Esophagus muscularis mucosa (tissue), 4 donors: ENCODE measurements around the gene IRAK1. TPM values are rescaled to one million over a fixed set of nuclear protein-coding genes. Genes with fewer than 3 reads are reported as not detected.

Source experiments
- DNase-seq: peaks from one replicate; pipeline ENCODE4 v3.0.0-alpha.2; 2017; ENCODE audit errors: extremely low spot score
- H3K27ac ChIP-seq, 4 donors: fragments of 200-600 bp; sonication (generic); replicated peaks in 1 of 4; 1 replicate in 3 of 4; 2 replicates in 1 of 4; pipeline ENCODE4 v1.5.1; 2016 to 2019; ENCODE audit warnings: mild to moderate bottlenecking in 1 of 4
- H3K27me3 ChIP-seq, 4 donors: fragments of 200-600 bp; sonication (generic); one replicate each; pipeline versions ENCODE4 v1.5.1 to v1.6.0; 2016 to 2019
- H3K36me3 ChIP-seq, 4 donors: fragments of 200-600 bp; sonication (generic); one replicate each; pipeline ENCODE4 v1.5.1; 2016 to 2019
- H3K4me1 ChIP-seq, 4 donors: fragments of 200-600 bp; sonication (generic); one replicate each; pipeline ENCODE4 v1.5.1; 2016 to 2019
- H3K4me3 ChIP-seq, 4 donors: fragments of 200-600 bp; sonication (generic); 1 replicate in 2 of 4; 2 replicates in 2 of 4; pipeline ENCODE4 v1.5.1; 2016 to 2019; ENCODE audit warnings: mild to moderate bottlenecking in 4 of 4, moderate library complexity in 1 of 4
- H3K9me3 ChIP-seq, 4 donors: fragments of 200-600 bp; sonication (generic); 1 replicate in 3 of 4; 2 replicates in 1 of 4; pipeline ENCODE4 v1.5.1; 2016 to 2019
- EP300 ChIP-seq: sonication (generic); formaldehyde crosslinking; IDR thresholded peaks from one replicate; pipeline ENCODE4 v1.6.1; 2017; ENCODE audit warnings: antibody characterized with exemption
- POLR2A ChIP-seq: fragments of 450-650 bp; IDR thresholded peaks from one replicate; pipeline ENCODE4 v1.6.1; 2017; ENCODE audit warnings: antibody characterized with exemption, moderate library complexity, mild to moderate bottlenecking, low read depth
- POLR2AphosphoS5 ChIP-seq, 2 donors: sonication (generic); formaldehyde crosslinking; IDR thresholded peaks; one replicate each; pipeline ENCODE4 v1.6.1; 2017; ENCODE audit warnings: antibody characterized with exemption in 2 of 2
- WGBS: methylation state at CpG from one replicate; pipeline ENCODE4 v1.1.5; 2018; 5-methylcytosine and 5-hydroxymethylcytosine counted together
- intact Hi-C: fragments of 100-400 bp; cut with DNase I; formaldehyde crosslinking; loops from one replicate; pipeline ENCODE4 v1.15.1; 2023
- total RNA-seq, 4 donors: library from RNA; depleted of rRNA; stranded (reverse); fragments of >200 nt; gene quantifications; one replicate each; pipeline versions ENCODE4 v1.1.0 to v1.2.1, GENCODE V29; 2016
- TF ChIP-seq, protein P1 (sequence below), 3 experiments: fragments of 200-600 bp in 2 of 3; fragments of 450-650 bp in 1 of 3; sonication (generic) in 2 of 3; IDR thresholded peaks; one replicate each; pipeline ENCODE4 v1.5.1; 2017 to 2019; ENCODE audit warnings: antibody characterized with exemption in 3 of 3, mild to moderate bottlenecking in 2 of 3, moderate library complexity in 1 of 3

IRAK1 gene
- total RNA-seq, 4 donors from 2014 or later: 50.5 to 74.9 (median 67.6) TPM

- DNase-seq: peak; percentile 93
- peak overlapping the region; percentile 95 to 99 (median 98) for H3K27ac ChIP-seq
- H3K4me1 ChIP-seq: peaks cover 50 to 60% (median 57%) of the 10 kb centered on the region in 4 donors
- intact Hi-C loops: no loop called here
- H3K9me3 ChIP-seq: no peaks in the 10 kb centered on the region
- no peaks in the 10 kb centered on the region for H3K36me3 ChIP-seq
- no peak for TF ChIP-seq EP300
- peak; percentile 76 to 78 for TF ChIP-seq POLR2AphosphoS5 (IDR thresholded peaks at IDR 0.05)
- peak; percentile 65 for TF ChIP-seq POLR2A
- H3K4me3 ChIP-seq: peak overlapping the region; percentile 65 to 81 (median 72)
- no peaks in the 10 kb centered on the region for H3K27me3 ChIP-seq
- WGBS: 18% methylated on average over 7 of the region's 34 CpGs
These were observed 48.6 kb downstream of the IRAK1 start for GRCh38 chrX:153971124-153971449.

GRCh38 chrX:153970357-153971123 lies 49.2 kb downstream of the IRAK1 start:
- no peak for DNase-seq
- H3K27me3 ChIP-seq: no peaks in the 10 kb centered on the region
- H3K4me1 ChIP-seq: peaks cover 54 to 65% (median 62%) of the 10 kb centered on the region in 4 donors
- no peaks in the 10 kb centered on the region for H3K9me3 ChIP-seq
- 14% methylated on average over 45 of the region's 49 CpGs for WGBS
- intact Hi-C loops: no loop called here
- TF ChIP-seq, protein P1, sequence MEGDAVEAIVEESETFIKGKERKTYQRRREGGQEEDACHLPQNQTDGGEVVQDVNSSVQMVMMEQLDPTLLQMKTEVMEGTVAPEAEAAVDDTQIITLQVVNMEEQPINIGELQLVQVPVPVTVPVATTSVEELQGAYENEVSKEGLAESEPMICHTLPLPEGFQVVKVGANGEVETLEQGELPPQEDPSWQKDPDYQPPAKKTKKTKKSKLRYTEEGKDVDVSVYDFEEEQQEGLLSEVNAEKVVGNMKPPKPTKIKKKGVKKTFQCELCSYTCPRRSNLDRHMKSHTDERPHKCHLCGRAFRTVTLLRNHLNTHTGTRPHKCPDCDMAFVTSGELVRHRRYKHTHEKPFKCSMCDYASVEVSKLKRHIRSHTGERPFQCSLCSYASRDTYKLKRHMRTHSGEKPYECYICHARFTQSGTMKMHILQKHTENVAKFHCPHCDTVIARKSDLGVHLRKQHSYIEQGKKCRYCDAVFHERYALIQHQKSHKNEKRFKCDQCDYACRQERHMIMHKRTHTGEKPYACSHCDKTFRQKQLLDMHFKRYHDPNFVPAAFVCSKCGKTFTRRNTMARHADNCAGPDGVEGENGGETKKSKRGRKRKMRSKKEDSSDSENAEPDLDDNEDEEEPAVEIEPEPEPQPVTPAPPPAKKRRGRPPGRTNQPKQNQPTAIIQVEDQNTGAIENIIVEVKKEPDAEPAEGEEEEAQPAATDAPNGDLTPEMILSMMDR (IDR thresholded peaks at IDR 0.05): no peak
- TF ChIP-seq POLR2A: no peak
- TF ChIP-seq EP300: no peak
- TF ChIP-seq POLR2AphosphoS5 (IDR thresholded peaks at IDR 0.05): no peak
- H3K4me3 ChIP-seq: peak overlapping the region; percentile 65 to 81 (median 72)
- H3K27ac ChIP-seq: peak overlapping the region; percentile 95 to 99 (median 98)
- H3K36me3 ChIP-seq: no peaks in the 10 kb centered on the region

DNA sequence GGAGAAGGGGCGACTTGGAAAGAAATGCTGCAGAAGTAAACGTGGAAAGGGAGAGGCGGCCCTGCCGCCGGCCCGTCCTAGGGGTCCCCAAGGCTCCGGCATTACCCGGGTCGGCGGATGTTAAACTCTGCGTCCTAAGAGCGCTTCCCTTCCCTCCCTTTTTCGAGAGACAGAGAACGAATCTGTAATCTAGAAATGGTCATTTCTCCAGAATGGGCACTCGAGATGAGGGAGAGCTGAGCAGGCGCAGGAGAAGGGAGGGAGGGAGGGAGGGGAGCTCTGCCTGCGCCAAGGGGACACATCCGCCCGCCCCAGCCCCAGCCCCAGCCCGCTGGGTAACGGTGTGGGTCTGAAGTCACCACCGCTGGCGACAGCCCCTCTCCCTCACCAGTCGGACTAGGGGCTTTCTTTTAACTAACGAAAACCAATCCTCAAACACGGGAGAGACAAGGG lies 49.8 kb downstream of the IRAK1 start:
- peak overlapping the region; percentile 65 to 81 (median 72) for H3K4me3 ChIP-seq
- WGBS: 26% methylated on average over 20 of the region's 26 CpGs
- intact Hi-C loops: no loop called here
- H3K27ac ChIP-seq: peak overlapping the region; percentile 95 to 99 (median 98)
- TF ChIP-seq POLR2A (no peak), EP300 (no peak), POLR2AphosphoS5 (IDR thresholded peaks at IDR 0.05) (peak in 1 of 2 donors; percentile 15)
- TF ChIP-seq, protein P1 (IDR thresholded peaks at IDR 0.05): no peak
- DNase-seq: no peak
- no peaks in the 10 kb centered on the region for H3K36me3 ChIP-seq
- peaks cover 55 to 70% (median 66%) of the 10 kb centered on the region in 4 donors for H3K4me1 ChIP-seq
- H3K9me3 ChIP-seq: no peaks in the 10 kb centered on the region
- no peaks in the 10 kb centered on the region for H3K27me3 ChIP-seq

DNA sequence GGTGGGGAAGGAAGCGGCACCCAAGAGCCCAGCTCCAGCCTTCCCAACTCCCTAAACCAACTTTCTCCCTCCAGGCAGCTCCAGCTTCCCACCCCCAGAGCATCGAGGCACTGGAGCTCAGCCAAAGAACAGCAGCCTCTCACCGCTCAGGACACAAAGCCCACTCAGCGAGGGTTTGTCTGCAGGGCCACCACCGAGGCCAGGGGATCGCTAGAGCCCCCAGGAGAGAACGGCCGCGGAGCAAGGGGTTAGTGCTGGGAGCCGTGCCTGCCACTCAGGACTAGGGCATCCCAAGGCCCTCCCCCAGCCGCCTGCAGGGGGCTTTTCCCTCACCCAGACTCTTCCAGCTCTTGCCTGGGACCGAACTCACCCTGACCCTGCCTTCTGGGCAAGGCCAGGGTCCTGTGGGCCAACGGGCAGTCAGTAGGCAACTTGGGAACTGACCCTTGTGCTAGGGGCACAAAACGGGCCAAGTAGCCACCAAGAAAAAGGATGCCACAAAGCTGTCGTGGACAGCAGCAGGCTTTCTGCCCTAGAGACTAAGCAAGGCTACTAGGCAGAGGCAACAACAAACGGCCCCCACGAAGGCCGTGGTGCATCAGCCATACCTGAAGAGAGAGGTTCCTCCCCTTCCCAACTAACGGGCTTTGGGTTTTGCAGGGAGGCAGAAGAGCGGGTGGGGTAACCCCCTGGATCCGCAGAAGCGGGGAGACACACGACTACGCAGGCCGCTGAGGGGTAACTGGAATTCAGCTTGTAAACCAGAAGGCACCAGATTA lies 50.4 kb downstream of the IRAK1 start:
- peak overlapping the region; percentile 65 to 81 (median 72) for H3K4me3 ChIP-seq
- peaks cover 53 to 71% (median 63%) of the 10 kb centered on the region in 4 donors for H3K4me1 ChIP-seq
- TF ChIP-seq, protein P1 (IDR thresholded peaks at IDR 0.05): no peak
- TF ChIP-seq EP300 (no peak), POLR2A (no peak), POLR2AphosphoS5 (IDR thresholded peaks at IDR 0.05) (no peak)
- intact Hi-C loops: no loop called here
- DNase-seq: no peak
- peak overlapping the region; percentile 95 to 99 (median 98) for H3K27ac ChIP-seq
- H3K36me3 ChIP-seq: peaks cover 0 to 2% (median 0%) of the 10 kb centered on the region in 4 donors
- 43% methylated on average over 20 of the region's 25 CpGs for WGBS
- no peaks in the 10 kb centered on the region for H3K27me3 ChIP-seq
- no peaks in the 10 kb centered on the region for H3K9me3 ChIP-seq

GRCh38 chrX:153968754-153969124 lies 51.0 kb downstream of the IRAK1 start:
- Histone ChIP-seq H3K9me3 (no peaks in the 10 kb centered on the region), H3K27me3 (no peaks in the 10 kb centered on the region), H3K27ac (peak overlapping the region; percentile 95 to 99 (median 98)), H3K4me3 (peak overlapping the region; percentile 65 to 81 (median 72)), H3K36me3 (peaks cover 0 to 8% (median 6%) of the 10 kb centered on the region in 4 donors), H3K4me1 (peaks cover 47 to 68% (median 60%) of the 10 kb centered on the region in 4 donors)
- 50% methylated on average over 9 of the region's 12 CpGs for WGBS
- intact Hi-C loops: no loop called here
- no peak for DNase-seq
- TF ChIP-seq, protein P1 (IDR thresholded peaks at IDR 0.05): no peak
- no peak for TF ChIP-seq EP300
- TF ChIP-seq POLR2A: no peak
- no peak for TF ChIP-seq POLR2AphosphoS5 (IDR thresholded peaks at IDR 0.05)
